WTC11 (cell line): ENCODE data around the gene SLC25A25. TPM values are rescaled to one million over a fixed set of nuclear protein-coding genes. Genes with fewer than 3 reads are reported as not detected.
"Not testable (repeated sequence)": the region's sequence is repeated elsewhere in the genome, so short reads cannot be mapped to it uniquely, and the experiment has no call there.

Experiments used
- ATAC-seq: fragments of 200-7000 bp; cut with Tn5 transposase; 2 replicates; pipeline ENCODE4 v1.10.0; 2021; ENCODE audit warnings: mild to moderate bottlenecking, moderate library complexity
- CTCF ChIA-PET: fragments of 300-600 bp; sonication (Branson Sonifier 250); formaldehyde crosslinking; loops from one replicate; lab custom pipeline; 2021; ENCODE audit warnings: antibody characterized with exemption; lab: Charles Lee
- POLR2A ChIA-PET: fragments of 350-600 bp; sonication (Branson Sonifier 250); formaldehyde crosslinking; loops from one replicate; lab custom pipeline; 2021; ENCODE audit warnings: antibody characterized with exemption; lab: Charles Lee
- DNase-seq: peaks from one replicate; pipeline ENCODE4 v3.0.0; 2021; ENCODE audit warnings: low spot score
- H3K27ac Mint-ChIP-seq: 2 replicates; pipeline ENCODE4 v1.8.0; 2021; ENCODE audit warnings: mixed read lengths
- H3K27me3 Mint-ChIP-seq: 2 replicates; pipeline ENCODE4 v1.8.0; 2021; ENCODE audit warnings: low read depth, mild to moderate bottlenecking, moderate library complexity, mixed read lengths
- H3K36me3 Mint-ChIP-seq: 2 replicates; pipeline ENCODE4 v1.8.0; 2021; ENCODE audit warnings: mixed read lengths
- H3K4me1 Mint-ChIP-seq: 2 replicates; pipeline ENCODE4 v1.8.0; 2022; ENCODE audit warnings: mixed read lengths
- H3K4me3 Mint-ChIP-seq: 2 replicates; pipeline ENCODE4 v1.8.0; 2021; ENCODE audit warnings: mild to moderate bottlenecking, moderate library complexity, mixed read lengths
- H3K9me3 Mint-ChIP-seq: 2 replicates; pipeline ENCODE4 v1.8.0; 2021; ENCODE audit warnings: mixed read lengths
- ETV6 ChIP-seq: sonication (generic); formaldehyde crosslinking; IDR thresholded peaks from 2 replicates; pipeline ENCODE4 v1.8.1; 2022; ENCODE audit warnings: mild to moderate bottlenecking, missing genetic modification reagents
- GABPB1 ChIP-seq: sonication (generic); formaldehyde crosslinking; IDR thresholded peaks from 2 replicates; pipeline ENCODE4 v1.8.1; 2023; ENCODE audit warnings: mild to moderate bottlenecking, missing genetic modification reagents
- GRHL2 ChIP-seq: fragments of 250-450 bp; sonication (Bioruptor Pico); IDR thresholded peaks from 2 replicates; pipeline ENCODE4 v1.8.0; 2022; ENCODE audit warnings: mild to moderate bottlenecking, moderate library complexity; ENCODE audit not compliant: insufficient replicate concordance, severe bottlenecking
- NFATC4 ChIP-seq: fragments of 250-450 bp; sonication (Bioruptor Pico); IDR thresholded peaks from 2 replicates; pipeline ENCODE4 v1.9.0; 2021; ENCODE audit warnings: mild to moderate bottlenecking
- NFE2L1 ChIP-seq: sonication (generic); formaldehyde crosslinking; IDR thresholded peaks from 2 replicates; pipeline ENCODE4 v1.8.1; 2023; ENCODE audit warnings: missing genetic modification reagents
- ZNF232 ChIP-seq: sonication (generic); formaldehyde crosslinking; IDR thresholded peaks from 2 replicates; pipeline ENCODE4 v1.8.0; 2022; ENCODE audit warnings: mild to moderate bottlenecking, missing genetic modification reagents
- ZNF263 ChIP-seq: sonication (generic); formaldehyde crosslinking; IDR thresholded peaks from 2 replicates; pipeline ENCODE4 v1.8.1; 2022; ENCODE audit warnings: low read depth, mild to moderate bottlenecking, moderate library complexity, missing genetic modification reagents
- ZNF396 ChIP-seq: fragments of 250-450 bp; sonication (Bioruptor Pico); IDR thresholded peaks from 2 replicates; pipeline ENCODE4 v1.8.0; 2021; ENCODE audit warnings: mild to moderate bottlenecking, moderate library complexity, borderline replicate concordance
- ZNF423 ChIP-seq: fragments of 250-450 bp; sonication (Bioruptor Pico); IDR thresholded peaks from 2 replicates; pipeline ENCODE4 v2.1.2; 2022; ENCODE audit warnings: mild to moderate bottlenecking, moderate library complexity
- total RNA-seq: library from RNA; stranded (reverse); gene quantifications from 3 replicates; pipeline ENCODE4 v1.2.3, GENCODE V29; 2021
- TF ChIP-seq, protein P1 (sequence below): fragments of 200-600 bp; IDR thresholded peaks from 2 replicates; pipeline ENCODE4 v1.8.0; 2022; ENCODE audit warnings: antibody characterized with exemption
- TF ChIP-seq, protein P2 (sequence below): fragments of 250-450 bp; sonication (Bioruptor Pico); IDR thresholded peaks from 2 replicates; pipeline ENCODE4 v1.9.0; 2021; ENCODE audit warnings: mild to moderate bottlenecking
- TF ChIP-seq, protein P3 (sequence below): fragments of 250-450 bp; sonication (Bioruptor Pico); IDR thresholded peaks from 2 replicates; pipeline ENCODE4 v1.9.0; 2021; ENCODE audit warnings: moderate library complexity, mild to moderate bottlenecking, inconsistent platforms, borderline replicate concordance

Gene SLC25A25
- total RNA-seq, 1 experiment from 2014 or later = 17.4 TPM

DNA sequence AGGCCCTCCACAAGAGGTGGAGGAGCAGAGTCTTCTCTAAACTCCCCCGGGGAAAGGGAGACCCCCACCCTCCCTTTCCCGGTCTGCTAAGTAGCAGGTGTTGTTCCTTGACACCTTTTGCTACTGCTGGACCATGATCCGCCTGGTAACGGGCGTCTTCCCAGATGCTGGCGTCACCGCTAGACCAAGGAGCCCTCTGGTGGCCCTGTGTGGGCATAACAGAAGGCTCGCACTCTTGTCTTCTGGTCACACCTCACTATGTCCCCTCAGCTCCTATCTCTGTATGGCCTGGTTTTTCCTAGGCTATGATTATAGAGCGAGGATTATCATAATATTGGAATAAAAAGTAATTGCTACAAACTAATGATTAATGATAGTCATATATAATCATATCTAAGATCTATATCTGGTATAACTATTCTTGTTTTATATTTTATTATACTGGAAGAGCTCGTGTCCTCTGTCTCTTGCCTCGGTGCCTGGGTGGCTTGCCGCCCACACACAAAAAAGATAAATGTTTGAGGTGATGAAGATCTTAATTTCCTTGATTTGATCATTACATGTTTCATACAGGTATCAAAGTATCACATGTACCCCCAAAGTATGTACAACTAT lies 62.1 kb downstream of the SLC25A25 start:
- TF ChIP-seq, protein P1, sequence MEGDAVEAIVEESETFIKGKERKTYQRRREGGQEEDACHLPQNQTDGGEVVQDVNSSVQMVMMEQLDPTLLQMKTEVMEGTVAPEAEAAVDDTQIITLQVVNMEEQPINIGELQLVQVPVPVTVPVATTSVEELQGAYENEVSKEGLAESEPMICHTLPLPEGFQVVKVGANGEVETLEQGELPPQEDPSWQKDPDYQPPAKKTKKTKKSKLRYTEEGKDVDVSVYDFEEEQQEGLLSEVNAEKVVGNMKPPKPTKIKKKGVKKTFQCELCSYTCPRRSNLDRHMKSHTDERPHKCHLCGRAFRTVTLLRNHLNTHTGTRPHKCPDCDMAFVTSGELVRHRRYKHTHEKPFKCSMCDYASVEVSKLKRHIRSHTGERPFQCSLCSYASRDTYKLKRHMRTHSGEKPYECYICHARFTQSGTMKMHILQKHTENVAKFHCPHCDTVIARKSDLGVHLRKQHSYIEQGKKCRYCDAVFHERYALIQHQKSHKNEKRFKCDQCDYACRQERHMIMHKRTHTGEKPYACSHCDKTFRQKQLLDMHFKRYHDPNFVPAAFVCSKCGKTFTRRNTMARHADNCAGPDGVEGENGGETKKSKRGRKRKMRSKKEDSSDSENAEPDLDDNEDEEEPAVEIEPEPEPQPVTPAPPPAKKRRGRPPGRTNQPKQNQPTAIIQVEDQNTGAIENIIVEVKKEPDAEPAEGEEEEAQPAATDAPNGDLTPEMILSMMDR = 0 out of 2 replicates have a peak, but pooled peaks have one; percentile 29
- H3K27ac Mint-ChIP-seq, POLR2A ChIA-PET, H3K4me3 Mint-ChIP-seq, ATAC-seq, H3K36me3 Mint-ChIP-seq: not testable (repeated sequence)
- CTCF ChIA-PET = interaction anchor here (0.8 to 3.0 kb wide), 4 partner anchors 12 to 22 kb away, joined by 3 to 53 read pairs (median 6); no protein-coding TSS in a partner anchor
- peaks cover 36% of the 10 kb centered on the region for H3K27me3 Mint-ChIP-seq
- peaks cover 17% of the 10 kb centered on the region for H3K4me1 Mint-ChIP-seq
- peaks cover 18% of the 10 kb centered on the region for H3K9me3 Mint-ChIP-seq
- peak; percentile 80 for DNase-seq

DNA sequence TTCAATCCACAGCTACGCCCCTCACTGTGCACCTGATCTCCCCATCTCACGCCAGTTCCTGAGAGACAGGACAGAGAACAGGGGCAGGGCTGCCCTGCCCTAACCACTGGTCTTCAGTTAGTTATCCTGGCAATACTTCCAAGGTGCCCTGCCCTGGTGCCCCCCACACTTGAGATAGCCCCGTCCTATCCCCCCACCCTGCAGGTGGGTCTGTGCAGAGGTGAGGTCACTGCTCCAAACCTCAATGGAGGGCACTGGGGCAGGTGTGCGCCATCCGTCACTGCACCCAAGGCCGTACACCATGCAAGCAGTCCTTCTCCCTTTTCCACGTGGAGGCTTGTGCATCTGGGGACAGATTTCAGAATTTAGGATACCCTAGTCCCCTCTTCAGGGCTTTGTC lies 62.6 kb downstream of the SLC25A25 start:
- peaks cover 40% of the 10 kb centered on the region for H3K27me3 Mint-ChIP-seq
- POLR2A ChIA-PET, ATAC-seq, H3K36me3 Mint-ChIP-seq, H3K27ac Mint-ChIP-seq, H3K4me3 Mint-ChIP-seq, DNase-seq: not testable (repeated sequence)
- H3K4me1 Mint-ChIP-seq = peaks cover 13% of the 10 kb centered on the region
- H3K9me3 Mint-ChIP-seq = peaks cover 18% of the 10 kb centered on the region
- CTCF ChIA-PET = interaction anchor here (0.8 to 2.9 kb wide), 3 partner anchors 13 to 21 kb away, joined by 3 to 9 read pairs (median 3); no protein-coding TSS in a partner anchor

DNA sequence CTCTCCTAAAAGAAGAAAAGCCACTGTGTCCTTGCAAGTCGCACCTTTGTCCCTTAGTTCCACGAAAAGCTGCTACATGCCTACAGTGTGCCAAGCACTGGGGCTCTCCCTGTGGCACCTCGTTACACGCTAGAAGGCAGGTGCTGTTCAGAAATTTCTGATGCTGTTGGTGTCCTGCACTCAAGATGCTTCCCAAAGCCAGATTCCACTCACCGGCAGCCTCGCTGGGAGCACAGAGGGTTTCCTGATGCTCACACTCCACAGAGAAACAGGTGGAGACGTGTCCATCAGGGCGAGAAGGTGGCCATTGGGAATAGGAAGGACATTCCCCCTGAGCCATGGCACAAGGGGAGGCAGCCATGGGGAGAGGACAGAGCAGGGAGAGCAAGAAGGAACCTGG lies 63.3 kb downstream of the SLC25A25 start:
- CTCF ChIA-PET = interaction anchor here (2.9 kb wide), 1 partner anchor 14 kb away, joined by 9 read pairs; no protein-coding TSS in a partner anchor
- Mint-ChIP-seq H3K27me3 (peaks cover 40% of the 10 kb centered on the region), H3K9me3 (peaks cover 18% of the 10 kb centered on the region)
- H3K36me3 Mint-ChIP-seq, DNase-seq, H3K27ac Mint-ChIP-seq, ATAC-seq, H3K4me1 Mint-ChIP-seq, H3K4me3 Mint-ChIP-seq, POLR2A ChIA-PET: not testable (repeated sequence)

DNA sequence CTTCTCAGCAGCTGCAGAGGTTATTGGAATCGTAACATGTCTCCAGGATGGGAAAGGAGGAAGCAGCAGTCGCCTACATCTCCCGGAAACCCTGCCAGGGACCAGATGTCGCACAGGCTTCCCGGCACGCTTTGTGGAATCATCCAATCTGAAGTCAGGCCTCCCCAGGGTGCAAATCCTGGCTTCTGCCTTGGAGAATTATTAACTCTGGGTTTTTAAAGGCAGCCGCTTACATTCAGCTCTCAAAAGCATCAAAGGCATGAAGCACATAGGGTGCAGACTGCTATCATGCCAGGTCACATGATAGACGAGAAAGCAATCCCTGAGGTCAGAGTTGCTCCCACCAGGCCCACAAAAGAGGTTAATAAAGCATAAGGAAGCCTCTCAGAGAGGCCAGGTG lies 64.1 kb downstream of the SLC25A25 start:
- Mint-ChIP-seq H3K27me3 (peaks cover 41% of the 10 kb centered on the region), H3K9me3 (peaks cover 18% of the 10 kb centered on the region)
- H3K36me3 Mint-ChIP-seq, DNase-seq, H3K27ac Mint-ChIP-seq, POLR2A ChIA-PET, H3K4me3 Mint-ChIP-seq: not testable (repeated sequence)
- CTCF ChIA-PET = interaction anchor here (2.9 kb wide), 1 partner anchor 14 kb away, joined by 9 read pairs; no protein-coding TSS in a partner anchor
- TF ChIP-seq GABPB1 (CRISPR knock-in tag) = 0 out of 2 replicates have a peak, but pooled peaks have one; percentile 9
- TF ChIP-seq, all 79 proteins: peak for 1; not testable (repeated sequence) for 78
- H3K4me1 Mint-ChIP-seq, ATAC-seq: not testable (repeated sequence)

DNA sequence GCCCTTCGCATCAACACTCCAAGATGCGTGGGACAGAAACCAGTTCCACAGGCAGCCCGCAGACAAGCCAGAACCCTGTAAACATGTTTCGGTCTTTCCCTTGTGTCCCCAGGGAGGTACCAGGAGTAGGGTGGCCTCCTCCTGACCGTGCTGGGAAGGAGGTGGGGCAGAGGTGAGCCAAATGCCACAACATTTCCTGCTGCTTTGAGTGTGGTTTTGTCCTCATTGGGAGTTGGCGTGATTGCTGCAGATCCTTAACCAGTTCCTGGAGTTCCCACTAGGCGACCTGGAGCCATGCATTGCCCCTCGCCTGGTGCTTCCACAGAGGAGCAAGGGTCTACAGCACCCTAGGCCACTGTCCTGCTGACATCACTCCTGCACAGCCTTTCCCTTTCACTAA lies 67.5 kb downstream of the SLC25A25 start:
- H3K36me3 Mint-ChIP-seq, POLR2A ChIA-PET, H3K4me3 Mint-ChIP-seq, H3K9me3 Mint-ChIP-seq, H3K4me1 Mint-ChIP-seq, DNase-seq, H3K27ac Mint-ChIP-seq: not testable (repeated sequence)
- H3K27me3 Mint-ChIP-seq = peaks cover 30% of the 10 kb centered on the region
- ATAC-seq = peak; percentile 51; the same call in 1 of the 2 replicates
- CTCF ChIA-PET = interaction anchor here (1.1 to 2.1 kb wide), 4 partner anchors 10 to 18 kb away, joined by 3 to 11 read pairs (median 5); no protein-coding TSS in a partner anchor

DNA sequence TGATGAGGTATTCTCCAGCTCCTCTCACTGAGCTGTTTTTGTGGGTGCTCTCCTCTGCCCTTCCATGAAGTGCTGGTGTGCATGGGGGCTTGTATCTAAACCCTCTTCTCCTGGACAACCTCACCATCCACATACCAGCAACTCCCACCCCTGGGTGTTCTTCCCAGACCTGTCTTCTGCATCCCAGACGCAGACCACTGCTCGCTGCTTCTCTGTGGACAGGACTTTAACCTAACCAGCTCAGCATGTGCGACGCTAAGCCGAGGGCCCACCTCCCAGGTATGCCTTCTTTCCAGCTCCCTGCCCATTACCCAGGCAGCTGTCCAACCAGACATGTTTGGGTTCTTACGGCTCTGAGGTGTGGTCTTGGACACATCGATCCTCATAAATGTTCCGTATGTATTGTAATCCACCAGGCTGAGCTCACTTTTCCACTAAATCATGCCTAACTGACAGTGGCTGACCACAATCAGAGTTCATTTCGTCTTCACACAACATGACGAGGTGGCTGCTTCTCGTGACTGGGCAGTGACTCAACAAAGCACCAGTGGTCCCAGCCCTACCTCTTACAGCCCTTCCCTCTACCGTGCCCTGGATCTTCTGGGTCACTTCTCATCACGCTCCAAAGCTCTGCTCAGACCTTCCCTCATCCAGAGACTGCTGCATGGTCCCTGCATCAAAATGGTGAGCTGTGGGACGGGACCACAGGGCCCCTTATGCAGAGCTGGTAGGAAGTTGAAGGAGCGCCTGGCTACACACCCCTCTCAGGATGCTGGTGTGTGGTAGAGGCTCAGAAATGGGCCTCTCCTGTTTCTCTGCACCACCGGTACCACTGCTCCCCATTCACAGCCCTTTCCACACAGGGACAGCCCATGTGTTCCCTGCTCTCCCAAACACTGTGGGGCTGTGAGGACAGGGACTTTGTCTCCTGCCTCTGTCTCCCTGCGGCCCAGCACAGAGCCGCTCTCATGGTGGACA lies 69.1 kb downstream of the SLC25A25 start:
- Mint-ChIP-seq H3K27ac (no peak overlapping the region), H3K4me1 (peaks cover 6% of the 10 kb centered on the region; the same call in 1 of the 2 replicates), H3K9me3 (peaks cover 9% of the 10 kb centered on the region; the same call in 1 of the 2 replicates), H3K27me3 (peaks cover 30% of the 10 kb centered on the region), H3K36me3 (no peaks in the 10 kb centered on the region), H3K4me3 (no peak overlapping the region)
- ChIA-PET POLR2A (no interaction called here), CTCF (interaction anchor here (0.7 to 2.1 kb wide), 10 partner anchors 9 to 23 kb away, joined by 3 to 11 read pairs (median 4); partner anchors contain the start of genes BBLN and LCN2)
- TF ChIP-seq, protein P2, sequence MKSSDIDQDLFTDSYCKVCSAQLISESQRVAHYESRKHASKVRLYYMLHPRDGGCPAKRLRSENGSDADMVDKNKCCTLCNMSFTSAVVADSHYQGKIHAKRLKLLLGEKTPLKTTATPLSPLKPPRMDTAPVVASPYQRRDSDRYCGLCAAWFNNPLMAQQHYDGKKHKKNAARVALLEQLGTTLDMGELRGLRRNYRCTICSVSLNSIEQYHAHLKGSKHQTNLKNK (CRISPR knock-in tag) = no peak
- TF ChIP-seq ZNF232 (CRISPR knock-in tag) = no peak
- TF ChIP-seq, protein P3, sequence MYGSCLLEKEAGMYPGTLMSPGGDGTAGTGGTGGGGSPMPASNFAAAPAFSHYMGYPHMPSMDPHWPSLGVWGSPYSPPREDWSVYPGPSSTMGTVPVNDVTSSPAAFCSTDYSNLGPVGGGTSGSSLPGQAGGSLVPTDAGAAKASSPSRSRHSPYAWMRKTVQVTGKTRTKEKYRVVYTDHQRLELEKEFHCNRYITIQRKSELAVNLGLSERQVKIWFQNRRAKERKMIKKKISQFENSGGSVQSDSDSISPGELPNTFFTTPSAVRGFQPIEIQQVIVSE (CRISPR knock-in tag) = no peak
- no peak for TF ChIP-seq NFATC4 (CRISPR knock-in tag)
- TF ChIP-seq ZNF396 = no peak
- no peak for TF ChIP-seq GABPB1 (CRISPR knock-in tag)
- no peak for TF ChIP-seq NFE2L1 (CRISPR knock-in tag)
- no peak for TF ChIP-seq ZNF423 (CRISPR knock-in tag)
- no peak for TF ChIP-seq ETV6 (CRISPR knock-in tag)
- TF ChIP-seq ZNF263 (CRISPR knock-in tag) = no peak
- no peak for TF ChIP-seq GRHL2
- no peak for DNase-seq
- ATAC-seq = no peak; the same call in 1 of the 2 replicates
